IPS-18a (cell line): ENCODE measurements around the gene HSD11B1.
"Not testable (repeated sequence)": the region's sequence is repeated elsewhere in the genome, so short reads cannot be mapped to it uniquely, and the experiment has no call there.

Experiments used
- H3K27ac ChIP-seq: one replicate; pipeline ENCODE4 v1.5.1; 2013; ENCODE audit warnings: low read length
- H3K27me3 ChIP-seq: one replicate; pipeline ENCODE4 v1.6.1; 2013; ENCODE audit warnings: mild to moderate bottlenecking, low read length; ENCODE audit not compliant: control insufficient read depth, insufficient read depth
- H3K36me3 ChIP-seq: one replicate; pipeline ENCODE4 v1.6.1; 2013; ENCODE audit warnings: low read depth, low read length; ENCODE audit not compliant: control insufficient read depth
- H3K4me1 ChIP-seq: one replicate; pipeline ENCODE4 v1.6.1; 2013; ENCODE audit warnings: low read depth, low read length; ENCODE audit not compliant: control insufficient read depth
- H3K4me3 ChIP-seq: one replicate; pipeline ENCODE4 v1.5.1; 2013; ENCODE audit warnings: low read length
- H3K9ac ChIP-seq: one replicate; pipeline ENCODE4 v1.6.1; 2013; ENCODE audit warnings: mild to moderate bottlenecking, low read length, moderate library complexity
- H3K9me3 ChIP-seq: one replicate; pipeline ENCODE4 v1.6.1; 2013; ENCODE audit warnings: low read depth, low read length; ENCODE audit not compliant: control insufficient read depth

HSD11B1 gene

DNA sequence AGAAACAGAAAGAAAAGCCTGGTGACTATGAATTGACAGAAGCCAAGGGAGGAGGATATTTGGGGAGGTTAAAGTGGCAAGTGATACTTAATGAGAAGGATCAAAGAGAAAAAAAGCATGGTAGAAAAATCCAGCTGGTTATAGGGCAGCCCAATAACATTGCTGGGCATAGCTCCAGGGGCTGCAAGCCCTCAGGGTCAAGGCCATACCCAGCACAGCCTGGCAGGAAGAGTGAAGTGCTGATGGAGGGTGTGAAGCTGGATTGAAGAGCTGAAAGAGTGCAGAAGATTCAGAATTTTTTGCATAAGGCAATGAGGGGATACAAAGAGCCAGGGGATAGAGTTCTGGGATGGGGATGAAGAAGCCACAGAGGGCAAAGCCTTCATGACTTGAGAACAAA lies 8.0 kb upstream of the HSD11B1 start:
- H3K27me3 ChIP-seq = peaks cover 7% of the 10 kb centered on the region
- H3K36me3 ChIP-seq = no peaks in the 10 kb centered on the region
- no peaks in the 10 kb centered on the region for H3K4me1 ChIP-seq
- no peak overlapping the region for H3K9ac ChIP-seq
- H3K9me3 ChIP-seq = no peaks in the 10 kb centered on the region
- no peak overlapping the region for H3K27ac ChIP-seq
- no peak overlapping the region for H3K4me3 ChIP-seq

DNA sequence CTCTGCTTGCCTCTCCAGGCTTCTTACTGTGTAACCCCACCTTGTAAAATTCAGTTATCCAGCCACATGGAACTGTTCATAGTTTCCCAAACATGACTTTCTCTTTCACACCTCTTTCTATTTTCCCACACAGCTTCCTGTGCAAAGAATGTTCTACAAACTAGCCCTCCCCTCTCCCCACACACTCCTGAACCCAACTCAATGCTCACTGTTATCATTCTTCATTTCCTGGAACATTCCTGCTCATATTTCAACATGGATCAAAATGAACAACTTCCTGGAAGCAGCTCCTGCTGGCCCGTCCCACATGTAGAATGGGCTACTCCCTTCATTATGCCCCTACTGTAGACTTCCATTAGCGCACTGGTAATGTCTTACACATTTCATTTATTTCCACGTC lies 7.5 kb upstream of the HSD11B1 start:
- H3K36me3 ChIP-seq = no peaks in the 10 kb centered on the region
- no peak overlapping the region for H3K4me3 ChIP-seq
- no peak overlapping the region for H3K9ac ChIP-seq
- peaks cover 7% of the 10 kb centered on the region for H3K27me3 ChIP-seq
- H3K9me3 ChIP-seq = no peaks in the 10 kb centered on the region
- no peaks in the 10 kb centered on the region for H3K4me1 ChIP-seq
- no peak overlapping the region for H3K27ac ChIP-seq

DNA sequence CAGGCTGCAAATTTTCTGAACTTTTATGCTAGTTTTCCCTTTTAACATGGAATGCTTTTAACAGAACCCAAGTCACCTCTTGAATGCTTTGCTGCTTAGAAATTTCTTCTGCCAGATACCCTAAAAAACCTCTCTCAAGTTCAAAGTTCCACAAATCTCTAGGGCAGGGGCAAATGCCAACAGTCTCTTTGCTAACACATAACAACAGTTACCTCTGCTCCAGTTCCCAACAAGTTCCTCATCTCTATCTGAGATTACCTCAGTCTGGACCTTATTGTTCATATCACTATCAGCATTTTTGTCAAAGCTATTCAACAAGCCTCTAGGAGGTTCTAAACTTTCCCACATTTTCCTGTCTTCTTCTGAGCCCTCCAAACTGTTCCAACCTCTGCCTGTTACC lies 4.0 kb upstream of the HSD11B1 start:
- H3K4me1 ChIP-seq, H3K4me3 ChIP-seq, H3K27ac ChIP-seq, H3K9me3 ChIP-seq, H3K36me3 ChIP-seq, H3K27me3 ChIP-seq, H3K9ac ChIP-seq: not testable (repeated sequence)

DNA sequence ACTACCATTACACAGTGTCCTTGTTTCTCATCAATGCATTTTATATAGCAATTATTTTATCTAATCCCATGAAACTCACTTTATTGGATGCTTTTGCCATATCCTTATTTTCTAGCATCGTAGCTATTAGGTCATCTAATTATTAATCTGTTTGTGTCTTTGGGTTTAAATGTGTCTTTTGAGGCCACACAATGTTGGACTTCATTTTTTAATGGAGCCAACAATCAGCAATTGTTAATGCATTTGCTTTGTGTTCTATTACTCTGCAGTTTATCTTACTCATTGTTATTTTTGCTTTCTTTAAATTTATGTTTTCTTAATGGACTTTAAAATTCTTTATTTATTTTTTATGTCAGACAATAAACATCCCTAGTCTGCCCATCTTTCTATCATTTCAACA lies 1.8 kb upstream of the HSD11B1 start:
- no peaks in the 10 kb centered on the region for H3K9me3 ChIP-seq
- H3K27ac ChIP-seq = no peak overlapping the region
- H3K27me3 ChIP-seq = no peaks in the 10 kb centered on the region
- no peak overlapping the region for H3K9ac ChIP-seq
- H3K36me3 ChIP-seq = no peaks in the 10 kb centered on the region
- H3K4me3 ChIP-seq = no peak overlapping the region
- no peaks in the 10 kb centered on the region for H3K4me1 ChIP-seq

DNA sequence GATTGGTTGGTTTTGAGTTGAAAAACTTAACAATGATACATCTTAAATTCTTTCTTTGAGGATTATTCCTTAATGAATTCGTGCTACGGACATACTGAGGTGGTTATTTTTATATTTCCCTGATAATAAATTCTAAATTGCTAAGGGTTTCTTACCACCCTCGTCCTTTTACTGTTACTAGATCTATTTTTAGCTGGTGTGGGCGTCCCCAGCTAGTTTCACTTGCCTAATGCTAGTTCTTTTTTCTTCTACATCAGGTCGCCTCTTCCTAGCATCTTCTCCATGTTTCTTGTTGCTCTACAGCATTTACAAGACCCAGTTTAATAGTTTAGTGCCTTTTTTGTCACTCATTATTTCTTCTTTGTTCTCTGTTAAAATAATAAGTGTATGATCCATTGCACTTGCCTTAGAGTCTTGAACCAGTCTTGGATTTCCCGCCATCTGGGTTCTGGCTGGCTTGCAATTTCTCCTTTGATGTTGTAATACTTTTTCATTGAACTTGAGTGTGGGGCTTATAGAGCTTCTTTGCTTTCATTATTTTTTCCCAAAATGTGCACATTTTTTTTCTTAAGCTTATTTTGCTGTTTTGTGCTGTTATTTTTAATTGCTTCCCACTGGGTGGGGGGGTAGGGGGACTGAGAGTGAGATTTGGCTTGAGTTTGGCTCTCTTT lies 677 bp upstream of the HSD11B1 start:
- H3K9ac ChIP-seq = no peak overlapping the region
- H3K9me3 ChIP-seq = no peaks in the 10 kb centered on the region
- H3K27me3 ChIP-seq = no peaks in the 10 kb centered on the region
- H3K4me1 ChIP-seq = peaks cover 3% of the 10 kb centered on the region
- no peaks in the 10 kb centered on the region for H3K36me3 ChIP-seq
- H3K4me3 ChIP-seq = no peak overlapping the region
- no peak overlapping the region for H3K27ac ChIP-seq

DNA sequence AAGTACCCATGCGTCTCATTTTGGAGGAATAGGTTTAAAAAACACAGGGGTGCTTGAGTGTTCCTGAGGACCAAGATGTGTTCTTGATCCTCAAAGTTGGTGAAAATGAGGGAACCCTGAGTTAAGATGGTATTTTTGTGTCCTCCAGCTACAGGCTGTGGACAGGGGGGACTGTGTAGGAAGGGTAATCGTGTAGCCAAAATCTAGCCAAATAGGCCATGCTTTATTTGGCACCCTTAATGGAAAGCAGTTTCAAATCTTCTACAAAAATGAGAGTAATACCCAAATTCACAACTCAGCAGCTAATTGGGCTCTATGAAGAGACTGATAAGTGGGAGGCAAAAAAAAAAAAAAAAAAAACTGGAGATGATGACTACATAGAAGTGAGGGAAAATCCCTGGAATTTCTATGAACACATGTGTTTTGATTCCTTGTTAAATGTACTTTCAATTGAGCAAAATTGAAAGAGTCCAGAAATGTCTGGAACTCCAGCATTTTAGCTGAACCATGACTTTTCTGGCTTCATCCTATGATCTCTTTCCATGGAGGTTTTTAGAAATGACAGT lies 470 bp downstream of the HSD11B1 start:
- H3K4me3 ChIP-seq = no peak overlapping the region

DNA sequence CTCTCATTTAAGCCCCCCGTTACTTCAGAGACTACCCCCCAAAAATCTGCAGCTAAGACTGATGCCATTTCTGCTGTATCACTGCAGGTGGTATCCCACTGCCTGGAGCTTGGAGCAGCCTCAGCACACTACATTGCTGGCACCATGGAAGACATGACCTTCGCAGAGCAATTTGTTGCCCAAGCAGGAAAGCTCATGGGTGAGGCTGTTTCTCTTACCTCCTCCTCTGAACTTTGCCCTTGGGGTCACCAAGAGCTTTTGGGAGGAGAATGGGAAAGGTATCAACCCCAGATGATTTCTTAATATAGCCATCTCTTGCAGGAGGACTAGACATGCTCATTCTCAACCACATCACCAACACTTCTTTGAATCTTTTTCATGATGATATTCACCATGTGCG lies 2.0 kb downstream of the HSD11B1 start:
- Histone ChIP-seq H3K36me3 (no peaks in the 10 kb centered on the region), H3K4me1 (peaks cover 3% of the 10 kb centered on the region), H3K9me3 (no peaks in the 10 kb centered on the region), H3K9ac (no peak overlapping the region), H3K27ac (no peak overlapping the region), H3K4me3 (no peak overlapping the region), H3K27me3 (no peaks in the 10 kb centered on the region)

More for the DNA sequence above, 470 bp downstream of the HSD11B1 start:
- Histone ChIP-seq H3K9me3 (no peaks in the 10 kb centered on the region), H3K4me1 (peaks cover 3% of the 10 kb centered on the region), H3K27ac (no peak overlapping the region), H3K27me3 (no peaks in the 10 kb centered on the region), H3K36me3 (no peaks in the 10 kb centered on the region), H3K9ac (no peak overlapping the region)

DNA sequence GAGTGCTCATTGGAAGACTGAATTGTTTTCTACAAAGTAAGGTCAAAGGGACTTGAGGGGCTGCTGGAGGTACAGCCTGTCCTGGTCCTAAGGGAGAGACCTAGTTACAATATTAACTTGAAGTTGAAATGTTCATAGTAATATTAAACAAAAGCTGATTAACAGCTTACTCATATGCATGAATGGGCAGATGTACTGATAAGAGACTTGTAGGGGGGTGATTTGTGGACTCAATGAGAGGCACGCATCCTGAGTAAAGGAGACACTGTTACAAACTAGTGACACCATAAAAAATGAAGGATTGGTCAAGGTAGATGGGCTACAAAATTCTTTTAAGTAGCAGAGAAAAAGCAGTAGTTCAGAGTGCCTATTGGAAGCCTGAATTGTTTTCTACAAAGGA lies 2.7 kb downstream of the HSD11B1 start:
- no peak overlapping the region for H3K9ac ChIP-seq
- H3K9me3 ChIP-seq = no peaks in the 10 kb centered on the region
- no peak overlapping the region for H3K4me3 ChIP-seq
- no peaks in the 10 kb centered on the region for H3K36me3 ChIP-seq
- peaks cover 3% of the 10 kb centered on the region for H3K4me1 ChIP-seq
- H3K27me3 ChIP-seq = no peaks in the 10 kb centered on the region
- no peak overlapping the region for H3K27ac ChIP-seq

DNA sequence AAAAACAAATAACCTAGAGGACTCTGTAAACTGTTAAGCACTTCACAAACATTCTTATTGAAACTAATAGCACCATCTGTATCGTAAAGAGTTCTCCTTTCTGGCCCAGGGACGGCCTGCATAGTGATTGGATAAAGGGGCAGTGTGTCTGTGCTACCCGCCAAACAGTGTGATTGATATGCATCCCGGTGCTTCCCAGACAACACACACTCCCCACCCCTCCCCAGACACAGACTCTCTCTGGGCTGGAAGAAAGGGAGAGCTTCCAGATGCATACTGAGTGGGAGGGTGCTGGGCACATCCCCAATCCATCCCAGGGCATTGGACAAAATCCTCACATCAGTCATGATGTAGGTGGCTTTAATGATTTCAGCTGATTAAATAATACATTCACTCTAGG lies 3.7 kb downstream of the HSD11B1 start:
- Histone ChIP-seq H3K4me1 (peaks cover 3% of the 10 kb centered on the region), H3K4me3 (no peak overlapping the region), H3K9ac (no peak overlapping the region), H3K27ac (no peak overlapping the region), H3K27me3 (no peaks in the 10 kb centered on the region), H3K36me3 (no peaks in the 10 kb centered on the region), H3K9me3 (no peaks in the 10 kb centered on the region)

DNA sequence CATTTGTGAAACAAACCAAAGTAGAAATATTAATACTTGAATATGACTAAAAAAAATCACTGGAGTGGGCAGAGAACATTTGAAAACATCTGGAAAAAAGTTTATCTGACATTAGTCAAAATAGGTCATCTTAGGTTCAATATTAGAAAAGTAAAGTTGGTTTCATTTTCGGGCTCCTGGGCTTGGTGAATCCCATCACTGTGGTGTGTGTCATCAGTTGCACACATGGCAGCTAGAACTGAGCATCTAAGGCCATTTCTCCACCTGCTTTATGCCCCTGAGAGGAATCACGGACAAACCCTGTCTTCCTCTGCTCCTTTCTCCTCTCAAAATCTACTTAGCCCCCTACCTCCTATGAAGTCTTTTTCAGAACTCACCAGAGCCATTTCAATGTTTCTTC lies 5.4 kb downstream of the HSD11B1 start:
- H3K27ac ChIP-seq = no peak overlapping the region
- H3K9me3 ChIP-seq = no peaks in the 10 kb centered on the region
- H3K4me1 ChIP-seq = peaks cover 3% of the 10 kb centered on the region
- H3K36me3 ChIP-seq = no peaks in the 10 kb centered on the region
- no peaks in the 10 kb centered on the region for H3K27me3 ChIP-seq
- no peak overlapping the region for H3K9ac ChIP-seq
- H3K4me3 ChIP-seq = no peak overlapping the region

DNA sequence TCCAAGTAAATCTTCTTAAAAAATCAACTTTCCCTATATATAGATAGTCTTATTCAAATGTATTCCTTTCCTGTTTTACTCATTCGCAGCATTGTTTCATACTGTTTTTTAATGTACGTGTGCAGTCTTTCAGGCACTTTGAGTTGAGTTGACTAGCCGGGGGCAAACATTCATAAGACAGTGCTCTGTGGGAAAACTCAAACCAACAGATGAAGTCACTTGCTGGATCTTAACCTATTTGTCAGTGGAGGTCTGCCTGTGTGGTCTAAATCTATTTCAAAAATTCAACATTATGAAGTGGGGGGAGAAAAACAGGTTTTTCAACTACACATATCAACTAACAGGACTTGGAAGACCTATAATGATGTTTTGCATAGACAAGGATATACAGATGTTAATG lies 6.2 kb downstream of the HSD11B1 start:
- H3K9me3 ChIP-seq = no peaks in the 10 kb centered on the region
- H3K9ac ChIP-seq = no peak overlapping the region
- H3K4me3 ChIP-seq = no peak overlapping the region
- no peaks in the 10 kb centered on the region for H3K27me3 ChIP-seq
- no peak overlapping the region for H3K27ac ChIP-seq
- peaks cover 3% of the 10 kb centered on the region for H3K4me1 ChIP-seq
- no peaks in the 10 kb centered on the region for H3K36me3 ChIP-seq

DNA sequence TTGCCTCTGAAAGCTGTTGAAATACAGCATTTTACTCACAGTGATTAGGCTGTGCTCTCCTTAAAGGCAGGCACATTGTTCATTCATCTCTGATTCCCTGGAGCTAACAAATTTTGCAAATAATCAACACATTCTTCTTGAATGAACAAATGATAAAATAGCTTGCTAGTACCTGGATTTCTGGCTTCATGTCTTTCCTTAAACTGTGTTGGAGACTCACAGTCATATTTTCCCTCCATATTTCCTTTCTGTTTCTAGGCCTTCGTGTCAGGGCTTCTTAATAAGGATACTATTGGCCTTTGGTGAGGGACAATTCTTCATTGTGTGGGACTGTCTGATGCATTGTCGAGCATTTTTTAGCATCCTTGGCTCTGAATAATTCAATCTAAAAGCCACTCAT lies 9.7 kb downstream of the HSD11B1 start:
- Histone ChIP-seq H3K9ac (no peak overlapping the region), H3K9me3 (no peaks in the 10 kb centered on the region), H3K27me3 (no peaks in the 10 kb centered on the region), H3K27ac (no peak overlapping the region), H3K4me3 (no peak overlapping the region), H3K4me1 (no peaks in the 10 kb centered on the region), H3K36me3 (no peaks in the 10 kb centered on the region)
